Thoracic aorta (tissue), 2 donors: ENCODE measurements around the gene TCFL5. TPM values are rescaled to one million over a fixed set of nuclear protein-coding genes. Genes with fewer than 3 reads are reported as not detected.

Source experiments
- ATAC-seq: fragments of 150-250 bp; one replicate; pipeline ENCODE4 v1.8.0; 2017; ENCODE audit warnings: low read depth; ENCODE audit not compliant: insufficient number of reproducible peaks, low FRiP score
- DNase-seq: peaks from one replicate; pipeline ENCODE4 v3.0.0-alpha.2; 2020; ENCODE audit warnings: low spot score
- H3K27ac ChIP-seq, 2 donors: fragments of 200-600 bp; sonication (generic); 1 replicate in 1 of 2; 2 replicates in 1 of 2; pipeline ENCODE4 v1.5.1; 2016; ENCODE audit warnings: mild to moderate bottlenecking in 2 of 2, moderate library complexity in 2 of 2
- H3K27me3 ChIP-seq: fragments of 200-600 bp; sonication (generic); replicated peaks from 2 replicates; pipeline ENCODE4 v1.6.0; 2016; ENCODE audit warnings: mild to moderate bottlenecking; ENCODE audit not compliant: insufficient read depth
- H3K36me3 ChIP-seq: fragments of 200-600 bp; sonication (generic); one replicate; pipeline ENCODE4 v1.5.1; 2016
- H3K4me1 ChIP-seq, 2 donors: fragments of 200-600 bp; sonication (generic); 1 replicate in 1 of 2; 2 replicates in 1 of 2; pipeline versions ENCODE4 v1.5.1 to v1.6.0; 2016; ENCODE audit warnings: low read depth in 2 of 2, mild to moderate bottlenecking in 1 of 2; ENCODE audit not compliant: control insufficient read depth in 1 of 2
- H3K4me3 ChIP-seq: fragments of 200-600 bp; sonication (generic); 2 replicates; pipeline ENCODE4 v1.5.1; 2016; ENCODE audit warnings: mild to moderate bottlenecking
- H3K9me3 ChIP-seq: fragments of 200-600 bp; sonication (generic); 2 replicates; pipeline ENCODE4 v1.5.1; 2016
- CTCF ChIP-seq: fragments of 200-600 bp; sonication (generic); IDR thresholded peaks from one replicate; pipeline ENCODE4 v1.5.1; 2019; ENCODE audit warnings: antibody characterized with exemption
- total RNA-seq, 2 donors: library from RNA; depleted of rRNA; stranded (reverse); fragments of >200 nt; gene quantifications; one replicate each; pipeline versions ENCODE4 v1.1.0 to v1.2.3, GENCODE V29; 2016

Gene TCFL5
- total RNA-seq, 2 donors from 2014 or later: 3.8 to 6.2 TPM

- DNase-seq: no peak
- ATAC-seq: no peak
- Histone ChIP-seq H3K9me3 (no peaks in the 10 kb centered on the region), H3K4me1 (peaks cover 16 to 38% of the 10 kb centered on the region in 2 donors), H3K4me3 (peak overlapping the region; percentile 95), H3K36me3 (peaks cover 17% of the 10 kb centered on the region), H3K27ac (peak overlapping the region; percentile 58 to 78), H3K27me3 (no peaks in the 10 kb centered on the region)
- no peak for TF ChIP-seq CTCF
Observed at GRCh38 chr20:62804021-62804626, 57.5 kb downstream of the TCFL5 start.

GRCh38 chr20:62802026-62802712 lies 59.5 kb downstream of the TCFL5 start:
- peaks cover 17 to 33% of the 10 kb centered on the region in 2 donors for H3K4me1 ChIP-seq
- TF ChIP-seq CTCF: no peak
- H3K27ac ChIP-seq: no peak overlapping the region
- no peaks in the 10 kb centered on the region for H3K27me3 ChIP-seq
- DNase-seq (no peak), ATAC-seq (no peak)
- H3K9me3 ChIP-seq: no peaks in the 10 kb centered on the region
- no peak overlapping the region for H3K4me3 ChIP-seq
- H3K36me3 ChIP-seq: peaks cover 9% of the 10 kb centered on the region

GRCh38 chr20:62801284-62802010 lies 60.2 kb downstream of the TCFL5 start:
- Histone ChIP-seq H3K27me3 (no peaks in the 10 kb centered on the region), H3K4me1 (peaks cover 14 to 29% of the 10 kb centered on the region in 2 donors), H3K9me3 (no peaks in the 10 kb centered on the region), H3K36me3 (peaks cover 9% of the 10 kb centered on the region), H3K27ac (no peak overlapping the region), H3K4me3 (no peak overlapping the region)
- DNase-seq (no peak), ATAC-seq (no peak)
- no peak for TF ChIP-seq CTCF

- DNase-seq: no peak
- Histone ChIP-seq H3K27me3 (no peaks in the 10 kb centered on the region), H3K27ac (no peak overlapping the region), H3K36me3 (peaks cover 9% of the 10 kb centered on the region), H3K4me1 (peaks cover 7 to 20% of the 10 kb centered on the region in 2 donors), H3K9me3 (no peaks in the 10 kb centered on the region), H3K4me3 (no peak overlapping the region)
- no peak for ATAC-seq
- TF ChIP-seq CTCF: no peak
Observed at GRCh38 chr20:62800314-62801259, 61.0 kb downstream of the TCFL5 start.
